Stimulated activated CD8-positive, alpha-beta memory T cell treated with anti-CD3 and anti-CD28 coated beads, Interleukin-15, amount 100 ng/mL, for 48 hours (primary cell): ENCODE results near the gene CBX8.

Experiments
- DNase-seq, 2 donors: peaks; one replicate each; pipeline ENCODE4 v3.0.0-alpha.2; 2020; ENCODE audit warnings: low read depth in 2 of 2

CBX8 gene

GRCh38 chr17:79750650-79751545 is 46.0 kb downstream of the CBX8 start:
- DNase-seq = no peak

GRCh38 chr17:79749958-79750357 is 46.9 kb downstream of the CBX8 start:
- DNase-seq = no peak

GRCh38 chr17:79749156-79749815 is 47.6 kb downstream of the CBX8 start:
- no peak for DNase-seq

- DNase-seq = no peak
These were observed 48.4 kb downstream of the CBX8 start for GRCh38 chr17:79748295-79749099.

DNA sequence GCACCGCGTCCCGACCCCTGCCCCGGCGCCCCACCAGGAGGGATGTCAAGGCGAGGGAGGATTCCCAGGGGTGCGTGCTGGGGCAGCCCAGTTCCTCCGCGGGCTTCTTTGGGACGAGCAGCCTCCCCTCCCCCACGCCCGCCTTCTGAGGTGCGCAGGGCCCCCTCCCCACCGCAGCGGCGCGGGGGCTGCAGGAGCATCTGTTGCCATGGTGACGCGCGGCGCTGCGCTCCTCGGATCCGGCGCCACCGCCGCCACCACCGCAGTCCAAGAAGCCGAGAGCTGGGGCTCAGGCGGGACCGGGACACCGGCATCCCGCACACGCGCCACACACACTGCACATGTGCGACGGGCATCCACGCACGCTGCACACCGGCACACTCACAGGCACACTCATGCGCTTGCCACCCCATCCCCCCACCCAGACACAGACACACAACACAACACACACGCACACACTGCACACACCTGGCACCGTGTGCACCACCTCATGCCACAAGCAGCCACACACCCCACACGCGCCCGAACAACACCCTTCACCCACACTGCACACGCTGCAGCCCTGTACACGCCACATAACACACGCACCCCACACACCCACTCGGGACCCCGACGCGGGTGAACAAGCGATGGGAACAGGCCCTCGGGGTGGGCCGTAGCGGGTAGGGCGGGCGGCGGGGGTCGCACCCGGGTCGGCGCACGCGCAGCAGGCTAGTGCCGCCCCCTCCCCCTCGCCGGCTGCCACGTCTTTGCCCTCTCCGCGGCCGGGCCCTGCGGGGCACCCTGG is 49.2 kb downstream of the CBX8 start:
- no peak for DNase-seq

GRCh38 chr17:79746889-79747507 is 49.9 kb downstream of the CBX8 start:
- no peak for DNase-seq

DNA sequence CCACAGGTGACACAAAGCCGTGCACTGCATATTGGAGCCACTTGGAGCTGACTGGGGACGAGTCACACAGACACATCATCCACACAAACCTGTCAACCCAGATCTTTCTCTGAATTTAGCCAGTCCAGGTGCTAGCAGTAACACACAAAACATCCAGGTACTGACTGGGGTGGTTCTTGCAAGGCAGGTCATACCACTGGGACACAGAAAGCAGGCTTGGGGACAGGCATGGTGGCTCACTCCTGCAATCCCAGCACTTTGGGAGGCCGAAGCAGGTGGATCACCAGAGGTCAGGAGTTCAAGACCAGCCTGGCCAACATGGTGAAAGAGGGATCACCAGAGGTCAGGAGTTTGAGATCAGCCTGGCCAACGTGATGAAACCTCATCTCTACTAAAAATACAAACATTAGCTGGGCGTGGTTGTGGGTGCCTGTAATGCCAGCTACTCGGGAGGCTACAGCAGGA is 51.2 kb downstream of the CBX8 start:
- DNase-seq = no peak

- no peak for DNase-seq
These were observed 53.3 kb downstream of the CBX8 start for GRCh38 chr17:79743614-79744013.

GRCh38 chr17:79742951-79743476 is 53.9 kb downstream of the CBX8 start:
- DNase-seq = no peak

GRCh38 chr17:79742589-79742918 is 54.3 kb downstream of the CBX8 start:
- no peak for DNase-seq
